Lung (tissue), 12 donors: Measurements from ENCODE around the gene NDUFA13. TPM values are rescaled to one million over a fixed set of nuclear protein-coding genes. Genes with fewer than 3 reads are reported as not detected.

Experiments
- ATAC-seq: fragments of 200-7000 bp; cut with Tn5 transposase; one replicate; pipeline ENCODE4 v1.9.1; 2020; ENCODE audit warnings: moderate number of reproducible peaks; ENCODE audit not compliant: insufficient read depth, low FRiP score
- DNase-seq, 3 donors: peaks; one replicate each; pipeline ENCODE4 v3.0.0-alpha.2; 2013 to 2017
- H3K27ac ChIP-seq, 2 donors: one replicate each; pipeline ENCODE4 v1.5.1; 2013; ENCODE audit warnings: mild to moderate bottlenecking in 2 of 2, moderate library complexity in 2 of 2, control low read depth in 1 of 2, inconsistent platforms in 1 of 2, low read depth in 1 of 2, low read length in 1 of 2
- H3K27me3 ChIP-seq, 3 donors: one replicate each; pipeline ENCODE4 v1.5.1; 2013; ENCODE audit warnings: low read length in 2 of 3; ENCODE audit not compliant: control insufficient read depth in 3 of 3, insufficient read depth in 3 of 3
- H3K36me3 ChIP-seq, 4 donors: one replicate each; pipeline ENCODE4 v1.5.1; 2013; ENCODE audit warnings: low read length in 4 of 4, mild to moderate bottlenecking in 1 of 4, moderate library complexity in 1 of 4; ENCODE audit not compliant: control insufficient read depth in 4 of 4, insufficient read depth in 4 of 4
- H3K4me1 ChIP-seq, 5 donors: one replicate each; pipeline ENCODE4 v1.5.1; 2013; ENCODE audit warnings: low read length in 5 of 5, mild to moderate bottlenecking in 2 of 5, moderate library complexity in 1 of 5; ENCODE audit not compliant: control insufficient read depth in 5 of 5, insufficient read depth in 5 of 5
- H3K4me3 ChIP-seq: one replicate; pipeline ENCODE4 v1.5.1; 2013; ENCODE audit warnings: mild to moderate bottlenecking, control low read depth, moderate library complexity
- H3K9ac ChIP-seq, 2 donors: one replicate each; pipeline ENCODE4 v1.5.1; 2013; ENCODE audit warnings: low read length in 2 of 2, control low read depth in 1 of 2; ENCODE audit not compliant: insufficient read depth in 1 of 2
- H3K9me3 ChIP-seq, 4 donors: one replicate each; pipeline ENCODE4 v1.5.1; 2013; ENCODE audit warnings: low read length in 3 of 4, mild to moderate bottlenecking in 1 of 4, moderate library complexity in 1 of 4; ENCODE audit not compliant: control insufficient read depth in 4 of 4, insufficient read depth in 3 of 4
- CTCF ChIP-seq: IDR thresholded peaks from 2 replicates; pipeline ENCODE4 v1.5.1; 2012; ENCODE audit warnings: mild to moderate bottlenecking; ENCODE audit errors: control extremely low read depth, extremely low read depth
- WGBS, 2 donors: extraction: QIAGEN DNeasy Blood & Tissue Kit; methylation state at CpG; one replicate each; pipeline ENCODE4 v1.1.7; 2013; 5-methylcytosine and 5-hydroxymethylcytosine counted together
- polyA plus RNA-seq, 2 donors: library from polyadenylated mRNA; stranded (reverse); fragments of 200-250 nt; gene quantifications; one replicate each; pipeline ENCODE4 v1.2.1, GENCODE V29; 2013
- total RNA-seq, 2 donors: library from RNA; depleted of rRNA in 1 of 2; stranded (reverse); fragments of >200 nt in 1 of 2; gene quantifications; one replicate each; pipeline ENCODE4 v1.2.1, GENCODE V29; 2014 to 2021
- donor health status: control.
- donor health status: control.
- donor health status: Bipolar disorder and iron deficiency.
- donor health status: healthy.
- donor health status: DM: yes; HTN: yes; CAD: no.

The NDUFA13 gene
- total and polyA plus RNA-seq, 4 donors, result 63.7 to 360 (median 311) TPM

GRCh38 chr19:19570571-19570970 lies 54.5 kb downstream of the NDUFA13 start:
- WGBS, 2 donors, result 82 to 91% methylated on average over 10 of the region's 10 CpGs
- Histone ChIP-seq H3K36me3 (peaks cover 0 to 17% (median 5%) of the 10 kb centered on the region in 4 donors), H3K9ac (no peak overlapping the region), H3K4me1 (no peaks in the 10 kb centered on the region), H3K9me3 (no peaks in the 10 kb centered on the region), H3K27ac (no peak overlapping the region), H3K4me3 (no peak overlapping the region), H3K27me3 (no peaks in the 10 kb centered on the region)
- no peak for TF ChIP-seq CTCF
- ATAC-seq (no peak), DNase-seq (no peak)

- Histone ChIP-seq H3K27me3 (no peaks in the 10 kb centered on the region), H3K4me3 (no peak overlapping the region), H3K9me3 (no peaks in the 10 kb centered on the region), H3K4me1 (no peaks in the 10 kb centered on the region), H3K27ac (no peak overlapping the region), H3K9ac (no peak overlapping the region), H3K36me3 (peaks cover 0 to 17% (median 5%) of the 10 kb centered on the region in 4 donors)
- no peak for TF ChIP-seq CTCF
- DNase-seq (no peak), ATAC-seq (no peak)
- 90 to 96% methylated on average over 11 of the region's 11 CpGs for WGBS, 2 donors
Observed at GRCh38 chr19:19571071-19571786, 55.2 kb downstream of the NDUFA13 start.

- 82 to 87% methylated on average over 6 of the region's 6 CpGs for WGBS, 2 donors
Observed at GRCh38 chr19:19575411-19575810, 59.4 kb downstream of the NDUFA13 start.

More at GRCh38 chr19:19575411-19575810, 59.4 kb downstream of the NDUFA13 start:
- no peaks in the 10 kb centered on the region for H3K4me1 ChIP-seq
- no peak for DNase-seq
- H3K9me3 ChIP-seq, result peaks cover 0 to 2% (median 0%) of the 10 kb centered on the region in 4 donors
- no peaks in the 10 kb centered on the region for H3K27me3 ChIP-seq
- TF ChIP-seq CTCF, result no peak
- H3K4me3 ChIP-seq, result no peak overlapping the region
- no peaks in the 10 kb centered on the region for H3K36me3 ChIP-seq
- ATAC-seq, result no peak
- H3K9ac ChIP-seq, result no peak overlapping the region
- no peak overlapping the region for H3K27ac ChIP-seq

Other genes with a start within 250 kb of the NDUFA13 start
- gene TM6SF2, start 242.9 kb upstream of the NDUFA13 start, total RNA-seq, result 1 to 10 TPM in 1 of 2 donors, under 1 TPM in 1; 0.74 to 2.4 TPM
- gene TM6SF2, start 242.9 kb upstream of the NDUFA13 start, polyA plus RNA-seq, result under 1 TPM; 0.23 to 0.33 TPM
- gene SUGP1, start 195.7 kb upstream of the NDUFA13 start, total RNA-seq, result 10 to 100 TPM; 22.3 to 42.8 TPM
- gene SUGP1, start 195.7 kb upstream of the NDUFA13 start, polyA plus RNA-seq, result 10 to 100 TPM; 27.9 to 29.5 TPM
- gene MAU2, start 195.4 kb upstream of the NDUFA13 start, total RNA-seq, result 10 to 100 TPM; 64.4 to 68.0 TPM
- gene MAU2, start 195.4 kb upstream of the NDUFA13 start, polyA plus RNA-seq, result 10 to 100 TPM; 21.6 to 24.7 TPM
- 10 to 100 TPM; 38.6 to 93.7 TPM for gene GATAD2A, start 110.5 kb upstream of the NDUFA13 start, total RNA-seq
- gene GATAD2A, start 110.5 kb upstream of the NDUFA13 start, polyA plus RNA-seq, result 10 to 100 TPM; 30.6 to 36.2 TPM
- gene TSSK6, start 677 bp upstream of the NDUFA13 start, total RNA-seq, result 1 to 10 TPM; 2.3 to 3.1 TPM
- gene TSSK6, start 677 bp upstream of the NDUFA13 start, polyA plus RNA-seq, result 1 to 10 TPM in 1 of 2 donors, under 1 TPM in 1; 0.89 to 1.7 TPM
- 1 to 10 TPM in 1 of 2 donors, under 1 TPM in 1; 0.77 to 4.7 TPM for gene YJEFN3, start 12.7 kb downstream of the NDUFA13 start, total RNA-seq
- 1 to 10 TPM; 3.6 to 3.9 TPM for gene YJEFN3, start 12.7 kb downstream of the NDUFA13 start, polyA plus RNA-seq
- gene CILP2, start 22.0 kb downstream of the NDUFA13 start, total RNA-seq, result under 1 TPM; 0.31 to 0.68 TPM
- gene CILP2, start 22.0 kb downstream of the NDUFA13 start, polyA plus RNA-seq, result under 1 TPM; 0.06 to 0.46 TPM
- gene PBX4, start 102.5 kb downstream of the NDUFA13 start, total RNA-seq, result 1 to 10 TPM; 7.0 to 8.3 TPM
- 1 to 10 TPM; 2.2 to 6.7 TPM for gene PBX4, start 102.5 kb downstream of the NDUFA13 start, polyA plus RNA-seq
- 10 to 100 TPM in 1 of 2 donors, 1 to 10 TPM in 1; 5.1 to 22.7 TPM for gene LPAR2, start 112.0 kb downstream of the NDUFA13 start, total RNA-seq
- gene LPAR2, start 112.0 kb downstream of the NDUFA13 start, polyA plus RNA-seq, result 10 to 100 TPM; 16.2 to 42.4 TPM
- gene GMIP, start 127.4 kb downstream of the NDUFA13 start, total RNA-seq, result 10 to 100 TPM; 13.1 to 50.1 TPM
- gene GMIP, start 127.4 kb downstream of the NDUFA13 start, polyA plus RNA-seq, result 10 to 100 TPM; 13.2 to 54.1 TPM
- 10 to 100 TPM; 35.7 to 70.4 TPM for gene ATP13A1, start 147.5 kb downstream of the NDUFA13 start, total RNA-seq
- 10 to 100 TPM; 40.7 to 42.5 TPM for gene ATP13A1, start 147.5 kb downstream of the NDUFA13 start, polyA plus RNA-seq
- 10 to 100 TPM in 1 of 2 donors, 1 to 10 TPM in 1; 9.3 to 12.4 TPM for gene ZNF101, start 152.6 kb downstream of the NDUFA13 start, total RNA-seq
- gene ZNF101, start 152.6 kb downstream of the NDUFA13 start, polyA plus RNA-seq, result 10 to 100 TPM in 1 of 2 donors, 1 to 10 TPM in 1; 7.4 to 11.5 TPM
- gene ZNF14, start 216.9 kb downstream of the NDUFA13 start, total RNA-seq, result 10 to 100 TPM in 1 of 2 donors, 1 to 10 TPM in 1; 4.3 to 18.1 TPM
- gene ZNF14, start 216.9 kb downstream of the NDUFA13 start, polyA plus RNA-seq, result 1 to 10 TPM; 2.6 to 3.5 TPM